EH (cell line): Measurements from ENCODE around the gene S100A6.
"Not testable (repeated sequence)": the region's sequence is repeated elsewhere in the genome, so short reads cannot be mapped to it uniquely, and the experiment has no call there.

Experiments
- DNase-seq: peaks from one replicate; pipeline ENCODE4 v3.0.0-alpha.2; 2015; ENCODE audit warnings: low read depth

The S100A6 gene

GRCh38 chr1:153535242-153536011, at the start of gene S100A6:
TSS of gene S100A6 (minus strand) at chr1:153535991. CDS start at chr1:153535339, 652 bp downstream.
- DNase-seq: peak; percentile 64

GRCh38 chr1:153585006-153585405, 49.2 kb upstream of the S100A6 start:
- DNase-seq: no peak

- peak; percentile 39 for DNase-seq
Measured at GRCh38 chr1:153583976-153584375, 48.2 kb upstream of the S100A6 start.

- DNase-seq: not testable (repeated sequence)
Measured at GRCh38 chr1:153583514-153583913, 47.7 kb upstream of the S100A6 start.

- not testable (repeated sequence) for DNase-seq
Measured at GRCh38 chr1:153582836-153583235, 47.0 kb upstream of the S100A6 start.

- DNase-seq: peak; percentile 71
Measured at GRCh38 chr1:153578936-153579335, 43.1 kb upstream of the S100A6 start.

- DNase-seq: peak; percentile 90
Measured at GRCh38 chr1:153578490-153578889, 42.7 kb upstream of the S100A6 start.

GRCh38 chr1:153577624-153578051, 41.8 kb upstream of the S100A6 start:
- no peak for DNase-seq

GRCh38 chr1:153577138-153577537, 41.3 kb upstream of the S100A6 start:
- DNase-seq: no peak

GRCh38 chr1:153575497-153575896, 39.7 kb upstream of the S100A6 start:
- not testable (repeated sequence) for DNase-seq

- not testable (repeated sequence) for DNase-seq
Measured at GRCh38 chr1:153575081-153575491, 39.3 kb upstream of the S100A6 start.

- no peak for DNase-seq
Measured at GRCh38 chr1:153573351-153573750, 37.6 kb upstream of the S100A6 start.

- DNase-seq: peak; percentile 87
Measured at GRCh38 chr1:153572569-153573015, 36.8 kb upstream of the S100A6 start.

- no peak for DNase-seq
Measured at GRCh38 chr1:153571706-153572105, 35.9 kb upstream of the S100A6 start.

GRCh38 chr1:153570874-153571273, 35.1 kb upstream of the S100A6 start:
- no peak for DNase-seq

- DNase-seq: no peak
Measured at GRCh38 chr1:153569465-153569864, 33.7 kb upstream of the S100A6 start.

GRCh38 chr1:153568367-153569099, 32.7 kb upstream of the S100A6 start:
- peak; percentile 88 for DNase-seq

- DNase-seq: no peak
Measured at GRCh38 chr1:153567621-153568366, 32.0 kb upstream of the S100A6 start.

GRCh38 chr1:153566414-153567371, 30.9 kb upstream of the S100A6 start:
- DNase-seq: peak; percentile 99

GRCh38 chr1:153565529-153566374, 30.0 kb upstream of the S100A6 start, which contains the start of gene S100A2:
TSS of gene S100A2 (minus strand) at chr1:153565844. CDS start at chr1:153563877, 1,967 bp downstream.
- peak; percentile 96 for DNase-seq
